Type B pancreatic cell (in vitro differentiated cells): ENCODE results near the gene TOR1AIP2. TPM values are rescaled to one million over a fixed set of nuclear protein-coding genes. Genes with fewer than 3 reads are reported as not detected.
"Not testable (repeated sequence)": the region's sequence is repeated elsewhere in the genome, so short reads cannot be mapped to it uniquely, and the experiment has no call there.

ENCODE experiments used
- DNase-seq: peaks from one replicate; pipeline ENCODE4 v3.0.0; 2021; ENCODE audit warnings: mixed read lengths; ENCODE audit not compliant: unreplicated experiment; ENCODE audit errors: extremely low spot score
- H3K27ac Mint-ChIP-seq: 2 replicates; pipeline ENCODE4 v1.8.0; 2021; ENCODE audit warnings: mild to moderate bottlenecking, mixed read lengths
- H3K27me3 Mint-ChIP-seq: 2 replicates; pipeline ENCODE4 v1.8.0; 2021; ENCODE audit warnings: mixed read lengths
- H3K36me3 Mint-ChIP-seq: 2 replicates; pipeline ENCODE4 v1.8.0; 2021; ENCODE audit warnings: mixed read lengths
- H3K4me1 Mint-ChIP-seq: one replicate; pipeline ENCODE4 v1.8.0; 2021; ENCODE audit warnings: mixed read lengths; ENCODE audit not compliant: unreplicated experiment
- H3K4me3 Mint-ChIP-seq: 2 replicates; pipeline ENCODE4 v1.8.0; 2021; ENCODE audit warnings: mild to moderate bottlenecking, mixed read lengths
- H3K9me3 Mint-ChIP-seq: 2 replicates; pipeline ENCODE4 v1.8.0; 2021; ENCODE audit warnings: mixed read lengths
- total RNA-seq: library from RNA; stranded (reverse); gene quantifications from 2 replicates; pipeline ENCODE4 v1.2.1, GENCODE V29; 2021; ENCODE audit warnings: low replicate concordance
- TF ChIP-seq, protein P1 (sequence below): fragments of 200-600 bp; sonication (generic); conservative IDR thresholded peaks from 2 replicates; pipeline ENCODE4 v1.5.0; 2021; ENCODE audit warnings: antibody characterized with exemption, mild to moderate bottlenecking

TOR1AIP2 gene
- total RNA-seq, 1 donor from 2014 or later: 90.6 TPM

DNA sequence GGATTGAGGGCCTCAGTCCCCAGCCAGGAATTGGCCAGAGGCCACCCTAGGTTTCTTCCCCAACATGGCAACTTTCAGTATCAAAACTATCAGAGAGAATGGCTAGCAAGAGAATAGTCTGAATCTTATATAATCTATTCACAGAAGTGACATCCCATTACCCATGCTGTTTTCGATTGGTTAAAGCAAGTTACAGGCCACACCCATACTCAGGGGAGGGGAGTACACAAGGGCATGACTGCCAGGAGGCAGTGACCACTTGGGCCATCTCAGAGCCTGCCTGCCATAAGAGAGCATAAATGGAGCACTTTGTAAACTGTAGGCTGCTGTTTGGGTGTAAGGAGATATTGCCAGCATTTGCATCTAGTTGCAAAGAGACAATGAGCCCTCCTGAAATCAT lies 69.1 kb downstream of the TOR1AIP2 start:
- DNase-seq: no peak
- Mint-ChIP-seq H3K4me1 (peaks cover 12% of the 10 kb centered on the region), H3K27ac (peak overlapping the region; percentile 13), H3K9me3 (no peaks in the 10 kb centered on the region), H3K4me3 (no peak overlapping the region), H3K27me3 (peaks cover 21% of the 10 kb centered on the region), H3K36me3 (no peaks in the 10 kb centered on the region)
- TF ChIP-seq, protein P1, sequence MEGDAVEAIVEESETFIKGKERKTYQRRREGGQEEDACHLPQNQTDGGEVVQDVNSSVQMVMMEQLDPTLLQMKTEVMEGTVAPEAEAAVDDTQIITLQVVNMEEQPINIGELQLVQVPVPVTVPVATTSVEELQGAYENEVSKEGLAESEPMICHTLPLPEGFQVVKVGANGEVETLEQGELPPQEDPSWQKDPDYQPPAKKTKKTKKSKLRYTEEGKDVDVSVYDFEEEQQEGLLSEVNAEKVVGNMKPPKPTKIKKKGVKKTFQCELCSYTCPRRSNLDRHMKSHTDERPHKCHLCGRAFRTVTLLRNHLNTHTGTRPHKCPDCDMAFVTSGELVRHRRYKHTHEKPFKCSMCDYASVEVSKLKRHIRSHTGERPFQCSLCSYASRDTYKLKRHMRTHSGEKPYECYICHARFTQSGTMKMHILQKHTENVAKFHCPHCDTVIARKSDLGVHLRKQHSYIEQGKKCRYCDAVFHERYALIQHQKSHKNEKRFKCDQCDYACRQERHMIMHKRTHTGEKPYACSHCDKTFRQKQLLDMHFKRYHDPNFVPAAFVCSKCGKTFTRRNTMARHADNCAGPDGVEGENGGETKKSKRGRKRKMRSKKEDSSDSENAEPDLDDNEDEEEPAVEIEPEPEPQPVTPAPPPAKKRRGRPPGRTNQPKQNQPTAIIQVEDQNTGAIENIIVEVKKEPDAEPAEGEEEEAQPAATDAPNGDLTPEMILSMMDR: no peak

DNA sequence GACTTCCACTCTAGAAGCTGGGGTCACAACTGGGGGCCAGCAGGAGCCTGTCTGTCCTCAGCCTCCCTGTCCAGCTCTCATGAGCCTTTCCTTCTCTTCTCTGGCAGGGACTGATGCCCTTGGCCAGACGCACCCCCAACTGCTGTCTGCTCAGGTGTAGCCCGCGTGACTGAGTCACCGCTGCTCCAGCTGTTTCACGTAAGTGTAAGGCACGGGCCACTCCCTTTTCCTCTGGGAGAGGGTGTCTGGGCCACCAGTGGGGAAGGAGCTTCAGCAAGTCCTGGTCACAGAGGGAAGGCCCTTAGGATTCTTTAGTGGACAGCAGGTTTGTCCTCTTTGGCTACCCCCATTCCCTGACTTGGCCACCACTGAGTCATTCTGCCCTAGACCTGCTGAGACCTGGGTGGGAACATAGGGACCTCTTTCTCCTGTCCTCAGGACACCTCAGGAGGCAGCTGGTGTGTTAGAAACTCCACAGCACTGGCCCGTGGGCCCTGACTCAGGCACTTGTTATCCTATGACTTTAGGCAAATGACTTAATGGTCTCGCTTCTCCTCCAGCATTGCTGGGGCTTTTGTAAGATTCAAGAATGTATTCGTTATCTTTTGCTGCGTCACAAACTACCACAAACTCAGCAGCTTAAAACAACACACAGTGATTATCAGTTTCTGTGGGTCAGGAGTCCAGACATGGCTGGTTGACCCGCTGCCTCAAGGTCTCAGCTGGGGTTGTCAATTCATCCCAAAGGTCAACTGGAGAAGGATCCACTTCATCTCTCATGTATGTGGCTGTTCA lies 69.7 kb downstream of the TOR1AIP2 start:
- no peaks in the 10 kb centered on the region for H3K36me3 Mint-ChIP-seq

GRCh38 chr1:179807291-179807690 lies 70.3 kb downstream of the TOR1AIP2 start:
- Mint-ChIP-seq H3K27me3 (peaks cover 22% of the 10 kb centered on the region), H3K36me3 (no peaks in the 10 kb centered on the region), H3K27ac (no peak overlapping the region), H3K4me3 (no peak overlapping the region), H3K4me1 (peaks cover 12% of the 10 kb centered on the region), H3K9me3 (no peaks in the 10 kb centered on the region)
- no peak for DNase-seq
- TF ChIP-seq, protein P1: no peak

More for the DNA sequence above, 69.7 kb downstream of the TOR1AIP2 start:
- H3K4me1 Mint-ChIP-seq: peaks cover 12% of the 10 kb centered on the region
- H3K9me3 Mint-ChIP-seq: no peaks in the 10 kb centered on the region
- peaks cover 21% of the 10 kb centered on the region for H3K27me3 Mint-ChIP-seq
- DNase-seq: no peak
- TF ChIP-seq, protein P1: no peak
- H3K27ac Mint-ChIP-seq: peak overlapping the region; percentile 13
- no peak overlapping the region for H3K4me3 Mint-ChIP-seq

GRCh38 chr1:179806333-179806732 lies 71.3 kb downstream of the TOR1AIP2 start:
- Mint-ChIP-seq H3K36me3 (no peaks in the 10 kb centered on the region), H3K4me1 (peaks cover 12% of the 10 kb centered on the region), H3K27ac (no peak overlapping the region), H3K9me3 (no peaks in the 10 kb centered on the region), H3K4me3 (no peak overlapping the region), H3K27me3 (peaks cover 23% of the 10 kb centered on the region)
- DNase-seq: no peak
- TF ChIP-seq, protein P1: no peak

DNA sequence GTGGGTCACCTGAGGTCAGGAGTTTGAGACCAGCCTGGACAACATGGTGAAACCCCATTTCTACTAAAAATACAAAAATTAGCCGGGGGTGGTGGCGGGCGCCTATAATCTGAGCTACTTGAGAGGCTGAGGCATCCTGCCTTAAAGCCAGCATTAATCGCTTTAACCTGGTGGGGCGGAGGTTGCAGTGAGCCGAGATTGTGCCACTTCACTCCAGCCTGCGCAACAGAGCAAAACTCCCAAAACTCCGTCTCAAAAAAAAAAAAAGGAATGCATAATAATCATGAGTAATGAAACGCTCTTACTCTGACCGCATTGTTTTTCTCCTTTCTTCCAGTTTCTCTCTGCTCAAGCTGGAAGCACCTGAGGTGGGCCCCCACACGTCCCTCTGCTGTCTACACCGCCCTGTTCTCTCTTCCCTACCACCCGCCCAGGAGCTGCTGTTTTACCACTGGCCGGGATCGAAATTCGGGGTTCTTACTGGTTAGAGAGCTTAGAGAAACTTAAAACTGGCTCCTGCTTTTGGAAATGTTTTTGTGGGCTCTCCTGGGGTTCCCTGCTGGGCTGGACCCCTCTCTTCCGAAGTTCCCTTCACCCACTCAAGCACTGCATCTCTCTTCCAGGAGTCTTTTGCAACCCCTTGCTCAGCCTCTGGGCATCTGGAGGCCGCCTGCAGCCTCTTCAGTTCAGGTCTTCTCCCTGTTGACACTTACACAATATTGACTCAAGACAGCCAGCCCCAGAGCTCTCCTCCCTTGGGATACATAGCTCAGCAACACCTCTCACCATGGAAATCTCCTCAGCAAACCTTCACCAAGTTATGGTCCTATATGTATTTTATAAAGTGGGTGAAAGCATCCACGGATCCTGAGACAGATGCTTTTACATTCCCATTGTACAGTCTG lies 72.1 kb downstream of the TOR1AIP2 start:
- TF ChIP-seq, protein P1: no peak
- Mint-ChIP-seq H3K27ac (peak overlapping the region; percentile 16), H3K4me3 (no peak overlapping the region), H3K36me3 (no peaks in the 10 kb centered on the region), H3K4me1 (peaks cover 12% of the 10 kb centered on the region), H3K27me3 (peaks cover 20% of the 10 kb centered on the region), H3K9me3 (no peaks in the 10 kb centered on the region)
- DNase-seq: no peak

DNA sequence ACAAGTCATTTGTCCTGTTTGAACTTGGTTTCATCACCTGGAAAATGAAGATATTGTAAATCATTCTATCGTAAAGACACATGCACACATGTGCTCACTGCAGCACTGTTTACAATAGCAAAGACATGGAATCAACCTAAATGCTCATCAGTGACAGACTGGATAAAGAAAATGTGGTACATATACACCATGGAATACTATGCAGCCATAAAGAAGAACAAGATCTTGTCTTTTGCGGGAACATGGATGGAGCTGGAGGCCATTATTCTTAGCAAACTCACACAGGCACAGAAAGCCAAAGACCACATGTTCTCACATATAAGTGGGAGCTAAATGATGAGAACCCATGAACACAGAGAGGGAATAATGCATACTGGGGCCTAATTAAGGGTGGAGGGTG lies 73.2 kb downstream of the TOR1AIP2 start:
- peaks cover 16% of the 10 kb centered on the region for H3K27me3 Mint-ChIP-seq
- not testable (repeated sequence) for H3K4me3 Mint-ChIP-seq, H3K4me1 Mint-ChIP-seq, H3K36me3 Mint-ChIP-seq, DNase-seq, H3K27ac Mint-ChIP-seq, H3K9me3 Mint-ChIP-seq
